ENCODE measurements around the gene SLC25A1.

The SLC25A1 gene

DNA sequence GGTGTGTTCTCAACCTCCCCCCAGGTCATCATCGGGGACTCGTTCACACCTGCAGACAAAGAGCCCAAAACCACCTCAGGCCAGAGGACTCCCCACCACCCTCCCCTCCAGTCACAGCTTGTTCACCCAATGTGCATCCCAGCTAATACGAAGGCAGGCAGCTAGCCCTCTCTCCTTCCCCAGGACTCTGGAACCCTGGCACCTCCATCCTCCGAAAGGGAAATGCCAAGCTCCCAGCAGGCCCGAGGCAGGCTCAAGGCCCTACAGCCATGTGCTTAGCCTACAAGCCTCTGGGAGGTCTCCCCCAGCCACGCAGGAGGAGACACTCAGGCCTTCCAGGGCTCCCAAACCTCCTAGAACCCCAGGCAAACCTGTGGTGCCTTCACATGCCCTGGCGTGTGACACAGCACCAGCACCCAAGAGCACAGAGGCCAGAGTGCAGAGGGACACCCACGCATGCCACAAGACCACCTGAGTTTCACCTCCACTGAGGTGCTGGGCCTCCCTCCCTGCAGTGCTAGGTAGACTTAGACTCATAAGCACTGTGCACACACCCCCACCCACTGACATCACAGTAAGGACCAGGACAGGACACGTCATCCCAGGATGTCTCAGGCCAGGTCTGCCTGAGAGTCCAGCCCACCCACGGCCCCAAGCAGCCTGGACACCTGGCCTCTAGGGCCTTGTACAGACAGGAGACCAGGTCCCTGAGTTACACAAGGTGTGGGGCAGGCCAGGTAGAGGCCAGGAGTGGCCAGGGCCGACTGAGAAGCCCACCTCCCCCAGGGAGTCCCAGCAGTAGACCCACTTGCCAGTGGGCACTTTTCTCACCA, 40.9 kb downstream of the SLC25A1 start:
- DNase-seq (ENCODE audit: low spot score) = no peak

DNA sequence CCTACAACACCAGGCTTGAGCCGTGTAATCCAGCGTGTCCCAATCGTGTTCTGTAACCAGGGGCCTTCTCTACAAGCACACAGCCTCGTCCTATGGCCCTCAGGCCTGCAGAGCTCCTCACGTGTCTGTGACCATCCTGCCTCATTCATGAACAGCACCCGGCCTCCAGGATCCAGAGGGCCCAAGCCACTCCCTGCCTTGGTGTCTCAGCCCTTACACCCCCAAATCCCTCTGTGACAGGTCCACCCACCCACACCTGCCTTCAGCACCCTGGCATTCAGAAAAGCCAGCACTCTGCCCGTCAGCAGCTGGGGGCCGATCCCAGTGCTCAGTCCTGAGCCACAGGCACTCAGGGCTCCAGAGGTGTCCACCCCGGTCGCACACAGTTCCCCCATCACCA, 41.6 kb downstream of the SLC25A1 start:
- DNase-seq (ENCODE audit: low spot score) = no peak

- no peak for DNase-seq (ENCODE audit: low spot score)
Measured at GRCh38 chr22:19134874-19135273, 43.7 kb downstream of the SLC25A1 start.

GRCh38 chr22:19134176-19134831, 44.2 kb downstream of the SLC25A1 start:
- DNase-seq (ENCODE audit: low spot score) = no peak

DNA sequence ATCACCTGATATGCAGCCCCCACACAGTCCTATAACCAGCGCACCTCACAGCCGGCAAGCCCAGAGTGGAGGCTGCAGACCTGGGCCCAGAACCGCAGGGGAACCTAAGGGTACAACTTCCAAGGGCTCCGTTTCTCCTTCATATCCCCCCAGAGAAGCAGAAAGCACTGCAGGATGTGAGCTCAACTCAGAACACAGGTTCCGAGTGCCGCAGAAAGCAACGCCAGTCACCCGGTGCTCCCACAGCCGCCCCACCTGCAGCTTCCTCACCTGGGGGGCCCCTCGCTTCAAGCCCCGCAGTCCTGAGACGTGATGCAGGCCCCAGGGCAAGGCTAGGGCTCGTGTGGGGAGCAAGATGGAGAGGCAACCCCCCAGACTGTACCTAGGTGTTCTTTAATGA, 45.0 kb downstream of the SLC25A1 start:
- DNase-seq (ENCODE audit: low spot score) = no peak

GRCh38 chr22:19132693-19133400, 45.7 kb downstream of the SLC25A1 start:
- no peak for DNase-seq (ENCODE audit: low spot score)

GRCh38 chr22:19132153-19132552, 46.4 kb downstream of the SLC25A1 start:
- no peak for DNase-seq (ENCODE audit: low spot score)

DNA sequence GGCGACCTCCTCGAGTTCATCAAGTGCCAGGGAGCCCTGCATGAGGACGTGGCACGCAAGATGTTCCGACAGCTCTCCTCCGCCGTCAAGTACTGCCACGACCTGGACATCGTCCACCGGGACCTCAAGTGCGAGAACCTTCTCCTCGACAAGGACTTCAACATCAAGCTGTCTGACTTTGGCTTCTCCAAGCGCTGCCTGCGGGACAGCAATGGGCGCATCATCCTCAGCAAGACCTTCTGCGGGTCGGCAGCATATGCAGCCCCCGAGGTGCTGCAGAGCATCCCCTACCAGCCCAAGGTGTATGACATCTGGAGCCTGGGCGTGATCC, 46.9 kb downstream of the SLC25A1 start:
- DNase-seq (ENCODE audit: low spot score) = no peak

GRCh38 chr22:19130959-19131684, 47.4 kb downstream of the SLC25A1 start, which contains the start of gene TSSK2:
TSS of gene TSSK2 (plus strand) at chr22:19131308. CDS start at chr22:19131400, 92 bp downstream.
- DNase-seq (ENCODE audit: low spot score) = no peak

DNA sequence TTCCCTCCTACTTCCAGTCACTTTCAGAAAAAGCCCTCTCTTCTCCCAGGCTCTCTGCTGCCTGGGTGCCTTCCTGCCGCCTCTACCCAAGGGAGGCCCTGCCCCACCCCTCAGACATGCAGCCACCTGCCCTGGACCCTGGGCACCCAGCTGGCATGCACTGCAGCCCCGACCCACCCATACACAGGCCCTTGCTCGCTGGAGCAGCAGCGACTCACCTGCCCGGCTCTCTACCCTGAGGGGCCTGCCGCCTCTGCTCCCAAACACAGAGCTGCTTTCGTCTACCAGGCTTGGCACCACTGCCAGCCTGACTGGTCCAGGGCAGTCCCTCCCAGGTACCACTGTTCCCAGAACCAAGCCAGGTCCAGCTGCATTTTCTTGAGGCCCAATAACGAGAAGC, 48.7 kb downstream of the SLC25A1 start:
- DNase-seq (ENCODE audit: low spot score) = no peak

GRCh38 chr22:19128946-19129727, 49.4 kb downstream of the SLC25A1 start:
- no peak for DNase-seq (ENCODE audit: low spot score)

- no peak for DNase-seq (ENCODE audit: low spot score)
Measured at GRCh38 chr22:19128009-19128401, 50.5 kb downstream of the SLC25A1 start.

- DNase-seq (ENCODE audit: low spot score) = no peak
Measured at GRCh38 chr22:19127329-19128008, 51.1 kb downstream of the SLC25A1 start.

- no peak for DNase-seq (ENCODE audit: low spot score)
Measured at GRCh38 chr22:19126309-19127273, 51.9 kb downstream of the SLC25A1 start.
